Activated CD8-positive, alpha-beta memory T cell treated with anti-CD3 and anti-CD28 coated beads for 36 hours (primary cell): ENCODE results near the gene DMRTB1. TPM values are rescaled to one million over a fixed set of nuclear protein-coding genes. Genes with fewer than 3 reads are reported as not detected.

ENCODE experiments used
- CTCF ChIA-PET: fragments of 350-600 bp; sonication (Branson Sonifier 250); formaldehyde crosslinking; loops from one replicate; lab custom pipeline; 2021; ENCODE audit warnings: antibody characterized with exemption; lab: Charles Lee
- POLR2A ChIA-PET: fragments of 350-600 bp; sonication (Branson Sonifier 250); formaldehyde crosslinking; loops from one replicate; lab custom pipeline; 2021; ENCODE audit warnings: antibody characterized with exemption; lab: Charles Lee
- total RNA-seq, 2 experiments: library from RNA; stranded (reverse); gene quantifications; one replicate each; pipeline ENCODE4 v1.2.3, GENCODE V29; 2021

DMRTB1 gene
- total RNA-seq, 2 experiments from 2014 or later = not detected

- ChIA-PET CTCF (no interaction called here), POLR2A (no interaction called here)
These were observed 1.0 kb downstream of the DMRTB1 start for GRCh38 chr1:53460211-53460634.

GRCh38 chr1:53460666-53461322, 1.6 kb downstream of the DMRTB1 start:
- ChIA-PET CTCF (no interaction called here), POLR2A (no interaction called here)

GRCh38 chr1:53461323-53462044, 2.3 kb downstream of the DMRTB1 start:
- CTCF ChIA-PET = no interaction called here
- POLR2A ChIA-PET = no interaction called here

- CTCF ChIA-PET = no interaction called here
These were observed 3.0 kb downstream of the DMRTB1 start for GRCh38 chr1:53462193-53462592.

GRCh38 chr1:53462769-53463501, 3.7 kb downstream of the DMRTB1 start:
- ChIA-PET POLR2A (no interaction called here), CTCF (no interaction called here)

More at GRCh38 chr1:53462193-53462592, 3.0 kb downstream of the DMRTB1 start:
- POLR2A ChIA-PET = no interaction called here

- POLR2A ChIA-PET = no interaction called here
- CTCF ChIA-PET = interaction anchor here (1.1 kb wide), 1 partner anchor 35 kb away, joined by 3 read pairs; no protein-coding TSS in a partner anchor
These were observed 5.0 kb downstream of the DMRTB1 start for GRCh38 chr1:53463961-53464899.

GRCh38 chr1:53465023-53465957, 6.1 kb downstream of the DMRTB1 start:
- ChIA-PET POLR2A (no interaction called here), CTCF (interaction anchor here (0.9 kb wide), 1 partner anchor 9 kb away, joined by 3 read pairs; no protein-coding TSS in a partner anchor)

GRCh38 chr1:53467391-53467790, 8.2 kb downstream of the DMRTB1 start:
- ChIA-PET POLR2A (no interaction called here), CTCF (no interaction called here)

GRCh38 chr1:53468374-53468773, 9.2 kb downstream of the DMRTB1 start:
- CTCF ChIA-PET = no interaction called here
- POLR2A ChIA-PET = interaction anchor here (0.7 kb wide), 1 partner anchor 244 kb away, joined by 5 read pairs; no protein-coding TSS in a partner anchor

- CTCF ChIA-PET = no interaction called here
- POLR2A ChIA-PET = no interaction called here
These were observed 10.2 kb downstream of the DMRTB1 start for GRCh38 chr1:53469373-53469772.

GRCh38 chr1:53470155-53470554, 11.0 kb downstream of the DMRTB1 start:
- ChIA-PET CTCF (no interaction called here), POLR2A (no interaction called here)

GRCh38 chr1:53470584-53470983, 11.4 kb downstream of the DMRTB1 start:
- CTCF ChIA-PET = no interaction called here
- POLR2A ChIA-PET = no interaction called here

GRCh38 chr1:53471000-53471399, 11.8 kb downstream of the DMRTB1 start:
- CTCF ChIA-PET = no interaction called here

GRCh38 chr1:53473463-53473862, 14.3 kb downstream of the DMRTB1 start:
- POLR2A ChIA-PET = no interaction called here

More at GRCh38 chr1:53471000-53471399, 11.8 kb downstream of the DMRTB1 start:
- POLR2A ChIA-PET = no interaction called here

GRCh38 chr1:53475664-53476063, 16.5 kb downstream of the DMRTB1 start:
- ChIA-PET CTCF (interaction anchor here (1.2 kb wide), 1 partner anchor 62 kb away, joined by 3 read pairs; no protein-coding TSS in a partner anchor), POLR2A (no interaction called here)

More at GRCh38 chr1:53473463-53473862, 14.3 kb downstream of the DMRTB1 start:
- CTCF ChIA-PET = interaction anchor here (0.6 to 0.9 kb wide), 2 partner anchors 31 to 53 kb away, joined by 3 to 4 read pairs; no protein-coding TSS in a partner anchor

GRCh38 chr1:53476579-53476978, 17.4 kb downstream of the DMRTB1 start:
- ChIA-PET CTCF (no interaction called here), POLR2A (no interaction called here)

GRCh38 chr1:53477651-53478501, 18.7 kb downstream of the DMRTB1 start:
- POLR2A ChIA-PET = no interaction called here

More at GRCh38 chr1:53477651-53478501, 18.7 kb downstream of the DMRTB1 start:
- CTCF ChIA-PET = no interaction called here
